ENCODE data around the gene HIVEP1. TPM values are rescaled to one million over a fixed set of nuclear protein-coding genes. Genes with fewer than 3 reads are reported as not detected.
A peak's percentile ranks its signal among the peaks of the same experiment; 100 is the strongest.

HIVEP1 gene
- total RNA-seq, 1 donor from 2014 or later, result 15.2 TPM

GRCh38 chr6:12048609-12049008, 36.5 kb downstream of the HIVEP1 start:
- no peak for DNase-seq (ENCODE audit: low spot score)

GRCh38 chr6:12049165-12049564, 37.1 kb downstream of the HIVEP1 start:
- DNase-seq (ENCODE audit: low spot score), result no peak

- no peak for DNase-seq (ENCODE audit: low spot score)
Observed at GRCh38 chr6:12051861-12052368, 39.8 kb downstream of the HIVEP1 start.

- peak; percentile 39 for DNase-seq (ENCODE audit: low spot score)
Observed at GRCh38 chr6:12058172-12058961, 46.3 kb downstream of the HIVEP1 start.

GRCh38 chr6:12060780-12061609, 48.9 kb downstream of the HIVEP1 start:
- peak; percentile 67 for DNase-seq (ENCODE audit: low spot score)

- DNase-seq (ENCODE audit: low spot score), result no peak
Observed at GRCh38 chr6:12062605-12063004, 50.5 kb downstream of the HIVEP1 start.

GRCh38 chr6:12064131-12064530, 52.0 kb downstream of the HIVEP1 start:
- no peak for DNase-seq (ENCODE audit: low spot score)

- no peak for DNase-seq (ENCODE audit: low spot score)
Observed at GRCh38 chr6:12064538-12065071, 52.5 kb downstream of the HIVEP1 start.

GRCh38 chr6:12065321-12066140, 53.4 kb downstream of the HIVEP1 start:
- DNase-seq (ENCODE audit: low spot score), result no peak

GRCh38 chr6:12066297-12066696, 54.2 kb downstream of the HIVEP1 start:
- no peak for DNase-seq (ENCODE audit: low spot score)

- DNase-seq (ENCODE audit: low spot score), result no peak
Observed at GRCh38 chr6:12068899-12069557, 56.9 kb downstream of the HIVEP1 start.

- no peak for DNase-seq (ENCODE audit: low spot score)
Observed at GRCh38 chr6:12069891-12070529, 57.9 kb downstream of the HIVEP1 start.

GRCh38 chr6:12071064-12071615, 59.0 kb downstream of the HIVEP1 start:
- no peak for DNase-seq (ENCODE audit: low spot score)

- DNase-seq (ENCODE audit: low spot score), result no peak
Observed at GRCh38 chr6:12075067-12075563, 63.0 kb downstream of the HIVEP1 start.

GRCh38 chr6:12077021-12077710, 65.1 kb downstream of the HIVEP1 start:
- DNase-seq (ENCODE audit: low spot score), result no peak

GRCh38 chr6:12078014-12078413, 65.9 kb downstream of the HIVEP1 start:
- no peak for DNase-seq (ENCODE audit: low spot score)

GRCh38 chr6:12081771-12082170, 69.7 kb downstream of the HIVEP1 start:
- DNase-seq (ENCODE audit: low spot score), result no peak

GRCh38 chr6:12082368-12082767, 70.3 kb downstream of the HIVEP1 start:
- no peak for DNase-seq (ENCODE audit: low spot score)

- DNase-seq (ENCODE audit: low spot score), result no peak
Observed at GRCh38 chr6:12083302-12083701, 71.2 kb downstream of the HIVEP1 start.
